SIG-M5 treated with dmso at 0.1 percent for 504 hours (cell line): Measurements from ENCODE around the gene MROH8.
"Not testable (repeated sequence)": the region's sequence is repeated elsewhere in the genome, so short reads cannot be mapped to it uniquely, and the experiment has no call there.

Experiments
- DNase-seq: peaks from one replicate; lab custom pipeline; 2025; ENCODE audit not compliant: unreplicated experiment; lab: John Stamatoyannopoulos, UW

Gene MROH8

DNA sequence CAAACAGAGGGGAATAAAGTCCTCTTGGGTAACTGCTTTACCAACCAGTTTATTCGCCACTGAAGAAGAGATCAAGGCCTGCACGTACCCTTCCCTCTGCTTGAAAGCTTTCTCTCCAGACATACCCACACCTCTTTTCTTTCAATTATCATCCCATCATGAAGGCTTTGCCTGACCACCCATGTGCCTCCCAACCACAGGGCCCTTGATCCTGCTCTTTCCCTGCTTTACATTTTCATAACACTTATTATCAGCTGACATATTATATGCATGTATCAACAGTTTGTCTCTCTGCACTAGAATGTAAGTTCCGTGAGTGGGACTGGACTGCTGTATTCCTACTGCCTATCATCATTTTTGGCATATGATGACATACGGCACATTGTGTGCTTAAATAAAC lies 21.1 kb downstream of the MROH8 start:
- no peak for DNase-seq

DNA sequence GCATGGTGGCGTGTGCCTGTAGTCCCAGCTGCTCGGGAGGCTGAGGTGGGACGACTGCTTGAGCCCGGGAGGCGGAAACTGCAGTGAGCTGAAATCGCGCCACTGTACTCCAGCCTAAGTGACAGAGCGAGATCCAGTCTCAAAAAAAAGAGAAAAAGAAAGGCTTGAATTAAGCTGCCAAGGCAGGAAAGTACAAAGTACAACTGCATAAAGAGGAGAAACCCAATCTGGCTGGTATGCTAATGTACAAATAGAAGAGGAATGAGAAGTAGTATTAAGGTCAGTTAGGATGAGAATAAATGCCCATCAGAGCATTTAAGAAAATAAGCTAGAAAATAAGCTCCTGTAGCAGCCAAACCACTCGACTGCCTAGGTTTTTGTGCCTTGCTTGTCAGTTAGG lies 23.4 kb downstream of the MROH8 start:
- no peak for DNase-seq

GRCh38 chr20:37154684-37155298 lies 24.6 kb downstream of the MROH8 start:
- no peak for DNase-seq

DNA sequence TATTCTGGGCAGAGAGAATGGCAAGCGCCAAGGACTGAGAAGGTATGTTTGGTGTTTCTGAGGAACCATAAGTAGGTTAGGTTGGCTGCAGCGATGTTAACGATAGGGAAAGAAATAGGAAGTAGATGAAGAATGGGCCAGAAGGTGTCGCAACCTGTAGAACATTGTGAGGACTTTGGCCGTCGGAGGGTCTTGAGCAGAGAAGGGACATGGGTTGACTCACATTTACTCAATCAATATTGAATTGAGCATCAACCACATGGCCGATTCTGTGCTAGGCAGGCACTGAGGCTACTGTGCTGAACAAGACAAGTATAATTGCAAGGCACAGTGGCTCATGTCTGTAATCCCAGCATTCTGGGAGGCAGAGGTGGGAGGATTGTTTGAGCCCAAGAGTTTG lies 27.1 kb downstream of the MROH8 start:
- peak; percentile 65 for DNase-seq

DNA sequence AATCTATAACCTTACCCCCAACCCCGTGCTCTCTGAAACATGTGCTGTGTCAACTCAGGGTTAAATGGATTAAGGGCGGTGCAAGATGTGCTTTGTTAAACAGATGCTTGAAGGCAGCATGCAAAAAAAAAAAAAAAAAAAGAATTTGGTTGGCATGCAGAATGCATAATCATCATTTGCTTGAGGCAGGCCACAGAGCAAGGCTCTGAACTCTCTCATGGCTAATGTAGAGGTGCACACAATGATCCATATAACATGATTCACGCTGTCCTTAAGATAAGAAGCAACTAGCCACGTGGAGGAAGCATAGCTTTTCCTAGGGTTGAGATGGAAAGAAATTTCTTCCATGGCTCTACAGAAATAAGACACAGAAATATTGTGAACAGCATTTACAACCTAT lies 27.8 kb downstream of the MROH8 start:
- DNase-seq: no peak

DNA sequence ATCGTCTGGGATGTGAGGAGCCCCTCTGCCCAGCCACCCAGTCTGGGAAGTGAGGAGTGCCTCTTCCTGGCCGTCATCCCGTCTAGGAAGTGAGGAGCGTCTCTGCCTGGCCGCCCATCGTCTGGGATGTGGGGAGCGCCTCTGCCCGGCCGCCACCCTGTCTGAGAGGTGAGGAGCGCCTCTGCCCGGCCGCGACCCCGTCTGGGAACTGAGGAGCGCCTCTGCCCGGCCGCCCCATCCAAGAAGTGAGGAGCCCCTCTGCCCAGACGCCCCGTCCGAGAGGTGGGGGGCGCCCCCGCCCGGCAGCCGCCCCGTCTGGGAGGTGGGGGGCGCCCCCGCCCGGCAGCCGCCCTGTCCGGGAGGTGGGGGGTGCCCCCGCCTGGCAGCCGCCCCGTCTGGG lies 28.5 kb downstream of the MROH8 start:
- not testable (repeated sequence) for DNase-seq

- no peak for DNase-seq
These were observed 32.1 kb downstream of the MROH8 start for GRCh38 chr20:37147250-37147649.

GRCh38 chr20:37144856-37145404 lies 34.4 kb downstream of the MROH8 start:
- peak; percentile 43 for DNase-seq

- DNase-seq: no peak
These were observed 36.6 kb downstream of the MROH8 start for GRCh38 chr20:37142708-37143107.

- no peak for DNase-seq
These were observed 41.8 kb downstream of the MROH8 start for GRCh38 chr20:37137547-37137946.

DNA sequence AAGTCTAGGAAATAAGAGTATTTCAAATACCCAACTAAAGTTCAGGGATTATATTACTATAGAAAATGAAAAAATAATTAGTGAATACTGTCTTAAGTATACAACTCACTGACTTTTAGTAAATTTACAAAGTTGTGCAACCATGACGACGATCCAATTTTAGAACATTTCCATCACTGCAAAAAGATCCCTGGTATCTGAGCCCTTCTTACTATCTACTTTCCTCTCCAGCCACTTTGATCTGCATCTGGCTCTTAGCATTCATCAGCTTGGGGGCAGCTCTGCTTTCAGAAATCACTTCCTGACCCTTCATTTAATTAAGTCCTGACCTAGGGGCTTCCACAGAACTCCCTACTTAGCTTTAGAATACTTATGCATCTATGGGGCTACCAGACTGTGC lies 45.4 kb downstream of the MROH8 start:
- no peak for DNase-seq

DNA sequence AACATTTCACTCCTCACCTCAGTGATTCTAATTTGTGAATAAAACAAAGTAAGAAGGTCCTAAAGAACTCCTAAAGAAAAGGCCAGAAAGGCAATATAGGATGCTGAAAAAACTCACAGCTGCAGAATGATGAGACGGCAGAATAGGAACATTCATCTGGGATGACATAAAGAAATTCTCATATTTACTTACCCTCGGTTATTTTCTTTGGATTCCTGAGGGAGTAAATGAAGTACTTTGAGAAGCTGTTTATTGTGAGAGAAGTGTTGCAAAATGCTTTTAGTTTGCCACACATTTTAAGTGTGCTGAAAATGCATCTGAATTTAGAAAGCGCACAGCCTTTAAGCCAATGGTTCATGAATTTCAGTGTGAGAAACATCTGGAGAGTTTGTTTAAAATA lies 47.9 kb downstream of the MROH8 start:
- DNase-seq: no peak

DNA sequence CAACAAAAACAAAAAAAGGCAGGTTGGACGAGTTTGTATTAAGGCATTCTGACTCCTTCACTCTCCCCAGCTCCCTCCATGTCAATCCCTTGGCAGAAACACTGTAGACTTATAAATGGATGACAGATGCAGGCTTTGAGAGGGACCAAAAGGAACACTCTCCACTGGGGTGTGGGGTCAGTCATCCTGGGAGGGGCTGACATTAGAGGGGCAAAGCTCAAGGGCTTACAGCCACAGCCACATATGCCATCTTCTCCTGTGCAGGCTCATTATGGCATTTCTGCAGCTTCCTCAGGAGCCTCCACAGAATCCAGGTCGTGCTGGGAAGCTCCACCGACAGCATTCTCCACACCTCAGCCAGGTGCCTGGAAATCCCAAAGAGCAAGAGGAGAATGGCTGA lies 50.5 kb downstream of the MROH8 start:
- no peak for DNase-seq

GRCh38 chr20:37126290-37126689 lies 53.1 kb downstream of the MROH8 start:
- DNase-seq: not testable (repeated sequence)

DNA sequence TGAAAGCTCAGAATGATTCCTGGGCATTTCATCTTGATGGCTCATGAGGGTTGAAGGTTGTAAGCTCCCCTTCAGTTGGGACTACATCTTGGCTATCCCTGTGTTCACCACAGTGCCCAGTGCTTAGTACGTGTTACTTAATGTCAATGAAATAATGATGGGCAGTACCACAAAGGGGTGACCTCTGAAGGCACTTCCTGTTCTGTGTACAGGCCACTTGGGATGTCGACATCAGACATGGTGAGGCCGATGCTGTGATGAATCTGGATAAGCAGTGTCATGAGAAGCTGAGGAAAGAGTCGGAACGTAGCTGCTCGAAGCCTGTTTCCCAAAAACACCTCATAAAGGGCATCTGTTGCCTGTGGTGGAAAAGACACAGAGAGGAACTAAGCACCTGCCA lies 55.9 kb downstream of the MROH8 start:
- DNase-seq: peak; percentile 54

DNA sequence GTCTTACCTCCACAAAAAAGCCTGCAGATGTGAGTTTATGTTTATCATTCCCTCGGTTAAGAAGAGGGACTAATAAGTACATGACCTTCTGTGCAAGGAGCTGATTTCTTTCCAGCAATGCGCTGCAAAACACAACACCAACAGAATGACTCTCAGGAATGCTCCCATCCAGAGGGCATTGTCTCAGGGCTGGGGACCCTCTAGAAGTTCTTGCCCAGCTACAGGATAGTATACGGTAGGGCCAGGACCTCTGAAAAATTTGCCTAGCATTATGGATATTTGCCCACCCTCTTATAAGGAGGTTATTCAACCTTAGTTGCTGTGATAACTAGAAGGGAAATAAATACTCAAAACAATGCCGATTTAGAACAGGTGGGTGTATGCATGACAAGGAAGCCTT lies 58.9 kb downstream of the MROH8 start:
- DNase-seq: no peak

GRCh38 chr20:37119356-37120036 lies 59.9 kb downstream of the MROH8 start:
- no peak for DNase-seq

DNA sequence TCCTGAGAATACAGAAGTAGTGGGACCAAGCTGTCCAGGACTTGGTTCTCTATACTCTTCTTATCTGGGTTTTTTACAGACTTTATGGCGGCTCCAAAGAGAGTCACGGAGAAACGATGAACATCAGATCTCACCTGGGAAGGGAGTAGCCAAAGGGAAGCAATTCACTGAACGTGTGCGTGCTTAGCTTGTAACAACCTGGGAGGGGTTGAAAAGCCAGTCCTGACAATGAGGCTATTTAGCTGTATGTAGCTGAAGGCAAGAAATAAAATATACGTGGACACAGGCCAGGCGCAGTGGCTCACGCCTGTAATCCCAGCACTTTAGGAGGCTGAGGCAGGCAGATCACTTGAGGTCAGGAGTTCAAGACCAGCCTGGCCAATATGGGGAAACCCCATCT lies 65.3 kb downstream of the MROH8 start:
- no peak for DNase-seq

DNA sequence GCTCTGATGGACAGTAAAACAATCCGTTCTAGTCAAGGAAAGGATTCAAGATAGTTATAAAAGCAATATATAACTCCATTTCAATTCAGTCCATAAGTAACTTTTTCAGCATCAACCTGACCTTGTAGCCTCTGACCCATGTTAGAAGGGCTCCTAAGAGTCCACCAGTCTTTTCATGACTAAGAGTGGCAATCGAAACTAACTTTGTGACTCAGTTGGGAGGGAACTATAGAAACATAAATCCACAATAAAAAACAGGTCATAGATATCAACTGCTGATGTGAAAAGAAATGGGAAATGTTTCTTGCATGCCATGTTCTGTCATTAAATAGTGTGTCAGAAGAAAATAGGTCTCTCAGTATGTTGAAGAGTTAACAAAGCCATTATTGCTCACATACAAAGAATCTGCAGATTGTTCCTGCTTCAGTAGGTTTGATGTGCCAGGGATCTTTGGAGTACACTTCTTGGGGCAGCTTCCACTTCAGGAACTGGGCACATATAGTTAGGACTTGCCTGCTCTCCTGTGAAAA lies 67.4 kb downstream of the MROH8 start:
- DNase-seq: no peak

DNA sequence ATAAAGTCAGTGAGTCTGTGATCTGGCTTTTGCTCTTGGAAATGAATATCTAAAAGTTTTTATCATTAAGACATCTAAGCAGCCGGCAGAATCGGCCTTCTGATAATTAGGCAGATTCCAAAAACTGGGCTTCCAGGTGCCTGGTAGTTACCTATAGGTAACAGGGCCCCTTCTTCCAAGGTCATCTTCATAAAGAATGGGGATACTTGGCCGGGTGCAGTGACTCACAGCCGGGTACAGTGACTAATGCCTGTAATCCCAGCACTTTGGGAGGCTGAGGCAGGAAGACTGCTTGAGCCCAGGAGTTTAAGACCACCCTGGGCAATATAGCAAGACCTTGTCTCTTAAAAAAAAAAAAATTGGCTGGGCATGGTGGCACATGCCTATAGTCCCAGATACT lies 70.7 kb downstream of the MROH8 start:
- DNase-seq: no peak

GRCh38 chr20:37102571-37102970 lies 76.8 kb downstream of the MROH8 start:
- DNase-seq: no peak

- no peak for DNase-seq
These were observed 82.8 kb downstream of the MROH8 start for GRCh38 chr20:37096415-37097041.
